ENCODE data around the gene COL6A2.

The COL6A2 gene

DNA sequence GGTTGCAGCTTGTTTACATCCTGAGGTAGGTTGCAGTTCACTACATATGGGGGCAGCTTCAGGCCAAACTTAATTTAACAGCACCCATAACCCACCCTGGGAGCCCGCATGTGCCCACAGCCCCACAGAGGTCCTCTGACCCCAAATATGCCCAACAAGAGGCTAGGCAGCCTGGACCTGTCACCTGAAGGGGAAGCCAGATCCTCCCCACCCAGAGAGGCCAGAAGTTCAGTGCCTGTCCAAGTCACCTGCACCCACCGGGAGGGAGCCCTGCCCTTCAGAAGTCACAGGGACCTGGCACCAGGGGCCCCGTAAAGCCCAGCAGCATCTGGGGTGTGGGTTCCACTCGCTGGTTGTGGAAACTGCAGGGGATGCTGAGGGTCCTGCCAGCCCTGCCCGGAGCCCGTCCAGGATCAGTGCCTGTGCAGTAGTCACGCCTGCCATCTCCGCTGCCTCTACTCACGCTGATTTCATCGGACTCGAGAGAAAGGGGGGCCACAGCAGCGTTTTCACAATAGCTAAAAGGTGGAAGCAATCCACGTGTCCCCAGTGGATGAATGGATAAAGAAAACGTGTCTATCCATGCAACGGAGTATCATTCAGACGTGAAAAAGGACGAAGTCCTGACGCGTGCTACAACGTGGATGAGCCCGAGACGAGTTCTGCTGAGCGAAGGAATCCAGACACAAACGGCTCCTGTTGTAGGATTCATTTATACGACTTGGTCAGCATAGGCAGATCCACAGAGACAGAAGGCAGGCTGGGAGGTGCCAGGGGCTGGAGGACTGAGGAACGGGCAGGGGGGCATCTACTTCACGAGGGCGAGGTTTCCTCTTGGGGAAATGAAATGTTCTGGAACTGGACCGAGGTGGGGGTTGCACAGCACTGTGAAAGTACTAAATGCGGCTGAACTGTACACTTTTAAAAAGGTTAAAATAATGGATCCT is 33.9 kb upstream of the COL6A2 start:
- in situ Hi-C loops (cut with MboI; ENCODE audit: low sequenced_read_pairs, unreplicated experiment) = no loop called here
- no peak for DNase-seq (ENCODE audit: low spot score)
- TF ChIP-seq CTCF (IDR thresholded peaks at IDR 0.05; ENCODE audit: borderline replicate concordance, control extremely low read depth, extremely low read depth, insufficient read depth, missing control alignments) = no peak

DNA sequence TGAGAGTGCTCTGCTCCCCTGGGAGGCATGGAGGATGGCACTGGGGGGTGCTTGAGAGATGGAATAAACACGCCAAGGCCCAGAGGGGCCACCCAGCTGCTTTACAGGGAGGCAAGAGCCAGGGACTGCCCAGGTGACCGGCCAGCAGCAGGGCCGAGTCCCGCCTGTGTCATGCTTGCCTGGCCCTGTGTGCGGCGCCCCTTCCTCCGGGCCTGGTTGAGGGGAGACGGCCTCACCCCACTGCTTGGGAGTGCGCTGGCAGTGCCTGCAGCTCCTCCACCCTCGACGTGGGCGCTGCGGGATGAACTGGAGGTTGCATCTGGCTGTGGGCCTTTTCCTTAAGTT is 33.1 kb upstream of the COL6A2 start:
- in situ Hi-C loops (cut with MboI; ENCODE audit: low sequenced_read_pairs, unreplicated experiment) = no loop called here
- no peak for DNase-seq (ENCODE audit: low spot score)
- no peak for TF ChIP-seq CTCF (IDR thresholded peaks at IDR 0.05; ENCODE audit: borderline replicate concordance, control extremely low read depth, extremely low read depth, insufficient read depth, missing control alignments)

GRCh38 chr21:46065215-46065913 is 32.5 kb upstream of the COL6A2 start:
- TF ChIP-seq CTCF (IDR thresholded peaks at IDR 0.05; ENCODE audit: borderline replicate concordance, control extremely low read depth, extremely low read depth, insufficient read depth, missing control alignments) = no peak
- DNase-seq (ENCODE audit: low spot score) = peak; percentile 47
- in situ Hi-C loops (cut with MboI; ENCODE audit: low sequenced_read_pairs, unreplicated experiment) = no loop called here

GRCh38 chr21:46065914-46066551 is 31.9 kb upstream of the COL6A2 start:
- TF ChIP-seq CTCF (IDR thresholded peaks at IDR 0.05; ENCODE audit: borderline replicate concordance, control extremely low read depth, extremely low read depth, insufficient read depth, missing control alignments) = no peak
- in situ Hi-C loops (cut with MboI; ENCODE audit: low sequenced_read_pairs, unreplicated experiment) = no loop called here
- no peak for DNase-seq (ENCODE audit: low spot score)

DNA sequence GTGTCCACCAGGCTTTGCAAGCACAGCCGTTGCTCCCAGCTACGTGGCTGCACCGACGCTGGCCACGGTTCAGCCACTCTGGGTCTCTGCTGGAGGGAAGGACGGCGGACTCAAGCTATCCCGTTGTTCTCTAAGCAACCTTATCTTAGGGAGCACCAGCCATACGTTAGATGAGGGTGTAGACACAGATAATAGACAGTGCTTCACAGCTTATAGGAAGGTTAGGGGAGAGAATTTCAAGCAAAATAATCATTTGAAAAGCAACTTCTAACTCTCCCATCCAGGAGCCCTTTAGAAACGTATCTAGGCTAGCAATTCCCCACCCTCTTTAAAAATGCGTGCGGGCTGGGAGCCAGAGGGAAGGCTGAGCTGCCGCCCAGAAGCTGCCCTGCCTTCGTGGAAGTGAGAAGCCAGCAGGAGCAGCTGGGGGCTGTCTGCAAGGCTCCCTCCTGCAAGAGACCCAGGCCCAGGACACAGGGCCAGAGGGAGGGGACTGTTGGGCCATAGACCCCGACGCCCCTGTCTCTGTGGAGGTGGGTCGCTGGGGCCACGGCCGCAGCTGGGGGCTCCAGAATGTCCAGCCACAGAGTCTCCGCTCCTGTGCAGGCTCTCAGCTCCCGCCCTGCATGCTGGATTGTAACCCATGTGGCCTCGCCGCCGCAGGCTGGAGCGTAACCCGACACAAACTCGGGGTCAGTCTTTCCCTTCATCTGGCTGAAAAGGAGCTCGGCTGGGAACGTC is 31.2 kb upstream of the COL6A2 start:
- in situ Hi-C loops (cut with MboI; ENCODE audit: low sequenced_read_pairs, unreplicated experiment) = no loop called here
- TF ChIP-seq CTCF (IDR thresholded peaks at IDR 0.05; ENCODE audit: borderline replicate concordance, control extremely low read depth, extremely low read depth, insufficient read depth, missing control alignments) = no peak
- DNase-seq (ENCODE audit: low spot score) = no peak
